GM18499 (cell line): ENCODE measurements around the gene ATG7.

ENCODE experiments used
- ATAC-seq: cut with Tn5 transposase; IDR thresholded peaks from one replicate; pipeline ENCODE4 v1.9.1; 2021; ENCODE audit warnings: moderate number of reproducible peaks; ENCODE audit not compliant: insufficient read depth, unreplicated experiment

The ATG7 gene

DNA sequence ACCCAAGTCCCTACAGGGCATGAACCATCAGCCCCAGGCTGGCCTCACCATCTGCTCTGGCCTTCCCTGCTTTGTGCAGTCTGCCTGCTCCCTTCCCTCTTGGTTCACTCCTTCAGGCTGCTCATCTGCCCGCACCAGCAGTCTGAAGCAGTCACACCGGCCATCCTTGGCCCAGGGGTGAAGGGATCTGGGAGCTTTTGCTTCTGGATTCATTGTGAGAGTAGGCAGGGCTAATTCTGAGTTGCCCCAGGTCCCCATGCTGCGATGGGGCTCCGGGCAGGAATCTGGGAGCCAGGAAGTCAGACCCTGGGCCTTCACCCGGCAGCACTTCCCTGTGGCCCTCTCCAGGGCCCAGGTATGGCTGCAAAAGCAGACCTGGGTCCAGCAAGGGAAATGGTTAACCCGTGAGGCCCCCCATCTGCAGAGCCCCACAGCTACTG, 271.8 kb downstream of the ATG7 start:
- ATAC-seq: no peak

DNA sequence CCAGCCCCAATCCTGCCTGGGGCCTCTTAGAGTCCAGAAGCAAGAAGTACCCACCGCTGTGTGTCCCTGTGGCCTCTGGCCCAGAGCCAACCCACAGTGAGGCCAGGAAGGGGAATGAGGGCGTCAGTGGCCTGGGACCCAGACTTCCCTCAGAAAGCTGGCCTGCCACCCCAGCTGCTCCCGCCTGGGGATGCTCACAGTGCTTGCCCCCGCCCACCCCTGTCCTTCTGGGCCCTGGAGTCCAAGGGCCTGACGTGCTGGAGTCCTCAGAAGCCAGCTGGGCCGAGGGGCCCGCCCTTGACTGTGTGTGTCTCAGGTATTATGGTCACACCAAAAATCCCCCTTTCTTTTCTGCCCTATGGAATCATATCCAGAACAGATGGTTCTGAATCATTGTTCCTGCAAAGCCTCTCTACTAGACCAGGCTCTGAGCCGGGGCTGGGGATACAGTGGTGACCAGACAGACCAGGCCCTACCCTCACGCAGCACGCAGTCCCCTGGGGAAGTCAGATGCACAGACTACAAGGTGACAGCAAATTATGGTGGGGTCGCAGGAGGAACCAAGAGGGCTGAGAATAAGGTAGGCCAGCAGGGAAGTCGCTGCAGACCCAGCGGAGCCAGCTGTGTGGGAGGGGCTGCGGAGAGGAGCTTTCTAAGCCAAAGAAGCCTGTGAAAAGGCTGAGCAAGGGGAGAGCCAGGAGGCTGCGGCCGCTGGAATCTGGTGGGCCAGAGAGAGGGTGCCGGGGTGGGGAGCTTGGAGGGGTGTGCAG, 272.4 kb downstream of the ATG7 start:
- no peak for ATAC-seq

GRCh38 chr3:11545186-11545851, 273.1 kb downstream of the ATG7 start:
- ATAC-seq: no peak

- no peak for ATAC-seq
These were observed 274.6 kb downstream of the ATG7 start for GRCh38 chr3:11546657-11547302.

DNA sequence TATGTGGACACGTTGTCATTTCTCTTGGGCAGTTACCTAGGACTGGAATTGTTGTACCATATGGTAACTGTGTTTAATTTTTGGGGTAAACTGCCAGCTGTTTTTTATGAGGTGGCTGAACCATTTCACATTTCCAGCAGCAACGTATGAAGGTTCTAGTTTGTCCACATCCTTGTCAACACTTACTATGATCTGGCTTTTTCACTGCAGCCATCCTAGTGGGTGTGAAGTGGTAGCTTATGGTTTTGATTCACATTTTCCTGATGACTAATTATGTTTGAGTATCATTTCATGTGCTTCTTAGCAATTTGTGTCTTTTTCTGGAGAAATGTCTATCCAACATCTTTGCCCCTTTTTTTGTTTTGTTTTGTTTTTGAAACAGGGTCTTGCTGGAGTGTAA, 275.3 kb downstream of the ATG7 start:
- no peak for ATAC-seq

GRCh38 chr3:11548721-11549131, 276.5 kb downstream of the ATG7 start:
- no peak for ATAC-seq

- no peak for ATAC-seq
These were observed 277.5 kb downstream of the ATG7 start for GRCh38 chr3:11549580-11550140.

GRCh38 chr3:11551036-11551435, 278.8 kb downstream of the ATG7 start:
- no peak for ATAC-seq

- no peak for ATAC-seq
These were observed 280.4 kb downstream of the ATG7 start for GRCh38 chr3:11552289-11553264.

GRCh38 chr3:11553436-11554235, 281.4 kb downstream of the ATG7 start:
- ATAC-seq: no peak

DNA sequence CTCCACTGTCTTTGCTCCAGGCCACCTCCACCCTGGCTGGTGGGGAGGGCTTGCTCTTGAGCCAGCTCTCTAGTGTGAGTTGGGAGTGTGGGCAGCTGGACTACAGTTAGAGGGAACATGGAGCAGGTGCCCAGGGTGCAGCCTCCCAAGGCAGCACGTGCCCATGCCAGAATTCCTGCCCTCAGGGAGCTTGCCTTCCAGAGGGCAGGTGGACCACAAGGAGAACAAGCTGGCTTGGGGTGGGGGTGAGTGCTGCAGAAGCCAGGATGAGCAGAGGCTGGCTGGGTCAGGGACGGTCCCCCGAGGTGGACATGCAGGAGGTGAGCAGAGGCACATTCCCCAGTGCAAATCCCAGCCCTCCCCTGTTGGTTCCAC, 282.0 kb downstream of the ATG7 start:
- no peak for ATAC-seq

GRCh38 chr3:11554666-11555065, 282.5 kb downstream of the ATG7 start:
- ATAC-seq: no peak

- no peak for ATAC-seq
These were observed 283.1 kb downstream of the ATG7 start for GRCh38 chr3:11555211-11555782.

- no peak for ATAC-seq
These were observed 283.9 kb downstream of the ATG7 start for GRCh38 chr3:11555881-11556633.

DNA sequence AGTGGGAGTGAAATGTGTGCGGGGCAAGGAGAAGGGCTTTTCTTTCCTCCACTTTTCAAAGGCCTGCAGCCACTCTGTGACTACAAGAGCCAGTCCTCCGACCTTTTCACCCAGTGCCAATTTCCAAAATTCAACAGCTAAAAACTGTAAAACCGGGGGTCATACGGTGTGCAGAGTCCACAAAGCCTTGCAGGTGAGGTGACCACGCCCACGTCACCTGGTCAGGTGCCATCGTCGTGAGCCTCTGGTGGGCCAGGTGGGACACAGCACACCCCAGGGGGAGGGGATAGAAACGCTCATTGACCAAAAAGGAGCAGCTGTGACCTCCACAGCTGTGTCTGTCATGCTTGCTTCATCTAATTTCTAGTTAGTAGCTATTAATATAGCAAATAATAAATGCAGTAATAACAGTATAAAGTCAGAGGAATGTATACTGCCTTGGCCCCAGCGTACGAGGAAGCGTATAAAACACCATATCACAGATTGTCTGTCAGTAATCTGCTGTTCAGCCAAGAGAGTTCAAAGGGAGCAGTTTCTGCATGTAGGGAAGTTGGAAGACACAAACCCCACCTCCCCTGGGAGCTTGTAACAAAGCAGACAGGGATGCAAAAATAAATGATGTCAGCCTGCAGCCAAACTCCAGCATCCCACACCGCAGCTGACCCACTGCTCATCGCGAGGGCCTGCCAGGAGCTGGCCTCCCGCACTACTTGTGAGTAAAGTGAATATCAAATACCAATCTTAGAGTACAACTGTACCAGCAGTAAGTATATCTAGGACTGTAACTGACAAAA, 284.9 kb downstream of the ATG7 start:
- no peak for ATAC-seq

DNA sequence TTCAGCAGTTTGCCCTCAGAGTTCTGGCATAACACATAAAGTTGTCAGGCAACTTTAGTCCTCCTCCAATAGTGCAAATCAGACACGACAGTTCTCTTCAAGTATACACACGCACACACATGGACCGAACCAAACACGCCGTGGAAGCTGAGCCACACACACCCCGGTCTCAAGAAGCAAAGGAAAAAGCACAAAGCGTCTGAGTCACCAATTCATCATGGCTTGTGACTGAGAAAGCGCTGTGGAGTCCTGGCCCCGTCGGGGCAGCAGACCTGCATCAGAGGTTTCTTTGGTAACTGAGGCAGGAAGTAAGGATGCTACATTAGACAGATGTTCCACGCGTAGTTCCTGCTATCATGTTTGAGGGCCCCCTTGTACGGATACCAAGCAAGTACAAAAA, 285.8 kb downstream of the ATG7 start:
- no peak for ATAC-seq

- ATAC-seq: no peak
These were observed 286.3 kb downstream of the ATG7 start for GRCh38 chr3:11558411-11558903.
